MM.1S (cell line): ENCODE results near the gene PLCXD1.

Source experiments
- EZH2 ChIP-seq: fragments of 300-600 bp; sonication (generic); optimal IDR thresholded peaks from 2 replicates; pipeline ENCODE3; 2017; ENCODE audit warnings: low read depth, mild to moderate bottlenecking, antibody characterized with exemption, low read length, mixed read lengths
- EZH2phosphoT487 ChIP-seq: fragments of 300-600 bp; sonication (generic); IDR thresholded peaks from 2 replicates; pipeline ENCODE4 v1.6.1; 2018; ENCODE audit warnings: antibody characterized with exemption, low read length
- TF ChIP-seq, protein P1 (sequence below): fragments of 300-600 bp; sonication (generic); IDR thresholded peaks from 2 replicates; pipeline ENCODE4 v1.5.1; 2016; ENCODE audit warnings: antibody characterized with exemption, low read length, mixed read lengths

DNA sequence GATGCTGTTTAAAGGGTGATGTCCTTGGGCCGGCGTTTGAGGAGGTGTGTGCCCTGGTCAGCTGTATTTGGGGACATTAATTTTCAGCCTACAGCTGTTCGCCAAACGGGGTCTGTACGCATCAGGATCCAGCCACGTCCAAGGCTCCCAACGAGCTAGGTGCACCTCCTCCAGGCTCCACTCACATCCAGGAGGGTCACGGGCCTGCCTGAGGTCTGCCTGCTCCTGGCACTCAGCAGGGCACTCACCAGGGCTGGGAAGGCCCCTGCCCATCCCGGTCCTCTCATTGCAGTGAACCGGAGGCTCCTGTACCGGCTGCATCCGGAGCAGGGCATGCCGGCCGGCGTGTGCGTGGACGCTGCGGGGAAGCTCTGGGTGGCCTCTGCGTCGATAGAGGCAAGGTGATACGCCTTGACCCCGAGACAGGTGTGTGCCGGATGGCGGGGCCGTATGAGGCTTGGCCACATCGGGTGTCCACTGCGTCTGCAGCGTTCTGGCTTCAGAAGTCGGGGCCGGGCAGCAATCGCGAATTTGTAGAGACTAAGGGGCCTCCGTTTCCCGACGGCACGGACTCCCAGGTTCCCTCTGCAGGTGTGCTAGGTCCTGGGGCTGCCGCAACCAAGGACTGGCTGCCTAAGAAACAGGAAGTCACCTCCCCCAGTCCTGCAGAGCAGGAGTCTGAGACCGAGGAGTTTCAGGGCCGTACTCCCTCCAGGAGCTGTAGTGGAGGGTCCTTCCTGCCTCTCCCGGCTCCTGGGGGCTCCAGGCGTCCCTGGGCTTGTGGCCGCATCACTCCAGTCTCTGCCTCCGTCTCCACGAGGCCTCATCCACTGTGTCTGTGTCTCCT lies 27.5 kb upstream of the PLCXD1 start:
- TF ChIP-seq, protein P1, sequence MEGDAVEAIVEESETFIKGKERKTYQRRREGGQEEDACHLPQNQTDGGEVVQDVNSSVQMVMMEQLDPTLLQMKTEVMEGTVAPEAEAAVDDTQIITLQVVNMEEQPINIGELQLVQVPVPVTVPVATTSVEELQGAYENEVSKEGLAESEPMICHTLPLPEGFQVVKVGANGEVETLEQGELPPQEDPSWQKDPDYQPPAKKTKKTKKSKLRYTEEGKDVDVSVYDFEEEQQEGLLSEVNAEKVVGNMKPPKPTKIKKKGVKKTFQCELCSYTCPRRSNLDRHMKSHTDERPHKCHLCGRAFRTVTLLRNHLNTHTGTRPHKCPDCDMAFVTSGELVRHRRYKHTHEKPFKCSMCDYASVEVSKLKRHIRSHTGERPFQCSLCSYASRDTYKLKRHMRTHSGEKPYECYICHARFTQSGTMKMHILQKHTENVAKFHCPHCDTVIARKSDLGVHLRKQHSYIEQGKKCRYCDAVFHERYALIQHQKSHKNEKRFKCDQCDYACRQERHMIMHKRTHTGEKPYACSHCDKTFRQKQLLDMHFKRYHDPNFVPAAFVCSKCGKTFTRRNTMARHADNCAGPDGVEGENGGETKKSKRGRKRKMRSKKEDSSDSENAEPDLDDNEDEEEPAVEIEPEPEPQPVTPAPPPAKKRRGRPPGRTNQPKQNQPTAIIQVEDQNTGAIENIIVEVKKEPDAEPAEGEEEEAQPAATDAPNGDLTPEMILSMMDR: no peak
- TF ChIP-seq EZH2 (no peak), EZH2phosphoT487 (no peak)
